HG03175 (cell line): ENCODE results near the gene MFAP1.

Experiments used
- ATAC-seq: cut with Tn5 transposase; IDR thresholded peaks from one replicate; pipeline ENCODE4 v1.9.1; 2021; ENCODE audit warnings: mild to moderate bottlenecking, moderate library complexity; ENCODE audit not compliant: unreplicated experiment

Gene MFAP1

DNA sequence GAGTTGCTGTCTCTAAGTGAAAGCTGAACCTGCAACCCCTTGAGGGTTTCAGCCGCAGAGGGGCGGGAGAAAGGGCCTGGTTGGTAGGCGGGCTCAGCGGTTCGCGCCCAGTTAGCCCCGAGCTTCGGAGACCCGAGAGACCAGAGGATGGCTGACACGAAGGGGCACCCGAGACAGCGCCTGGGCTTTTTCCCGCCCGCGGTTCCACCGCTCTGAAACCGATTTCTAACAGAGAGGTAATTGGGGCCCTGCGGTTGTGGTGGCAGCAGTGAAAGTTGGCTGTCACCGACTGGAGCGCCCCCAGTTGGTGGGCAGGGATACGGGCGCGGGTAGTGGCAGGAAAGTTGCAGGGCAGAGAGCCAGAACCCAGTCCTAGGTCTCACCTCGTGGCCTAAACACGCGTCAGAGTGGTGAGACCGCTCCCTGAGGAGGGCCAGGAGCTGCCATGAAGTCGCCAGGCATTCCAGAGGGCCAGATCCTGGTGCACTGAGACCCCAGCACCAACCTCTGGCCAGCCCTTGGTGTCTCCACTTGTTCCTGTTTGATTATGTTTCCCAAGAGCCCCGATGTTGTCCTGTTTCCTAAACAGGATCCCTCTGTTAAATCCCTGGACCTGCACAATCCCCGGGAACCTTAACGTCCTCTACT lies 47.1 kb downstream of the MFAP1 start:
- ATAC-seq, result peak; percentile 69

DNA sequence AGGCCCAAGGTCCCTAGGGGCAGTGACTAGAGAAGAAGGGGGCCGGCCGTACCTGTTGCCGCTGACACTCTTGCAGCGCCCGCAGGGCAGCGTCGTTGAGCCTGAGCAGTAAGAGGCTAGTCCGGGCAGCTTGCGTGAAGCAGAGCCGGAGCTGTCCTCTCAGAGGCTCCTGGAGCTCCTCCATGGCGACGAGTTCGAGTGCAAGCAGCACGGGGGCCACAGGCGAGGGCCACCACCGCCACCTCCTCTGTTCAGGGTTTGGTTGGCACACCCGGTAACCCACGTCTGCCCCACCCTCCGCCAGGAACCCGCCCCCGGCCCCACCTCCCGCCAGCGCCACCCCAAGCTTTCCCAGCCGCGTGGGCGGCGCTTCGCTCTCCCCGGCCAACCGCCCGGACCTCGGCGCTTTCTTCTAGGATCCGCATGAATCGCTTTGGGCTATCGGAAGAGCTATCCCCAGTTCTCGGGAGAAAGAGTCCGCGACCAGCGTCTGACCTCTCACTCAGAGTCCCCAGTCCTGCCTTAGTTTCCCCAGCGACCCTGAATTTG lies 47.7 kb downstream of the MFAP1 start, which contains the start of gene ELL3:
Gene ELL3 (minus strand): TSS at position 249 of the 549 bp plus-strand sequence. CDS start 65 bp downstream, at position 184.
- peak; percentile 40 for ATAC-seq

- peak; percentile 57 for ATAC-seq
Observed at GRCh38 chr15:43776101-43776717, 48.3 kb downstream of the MFAP1 start.

DNA sequence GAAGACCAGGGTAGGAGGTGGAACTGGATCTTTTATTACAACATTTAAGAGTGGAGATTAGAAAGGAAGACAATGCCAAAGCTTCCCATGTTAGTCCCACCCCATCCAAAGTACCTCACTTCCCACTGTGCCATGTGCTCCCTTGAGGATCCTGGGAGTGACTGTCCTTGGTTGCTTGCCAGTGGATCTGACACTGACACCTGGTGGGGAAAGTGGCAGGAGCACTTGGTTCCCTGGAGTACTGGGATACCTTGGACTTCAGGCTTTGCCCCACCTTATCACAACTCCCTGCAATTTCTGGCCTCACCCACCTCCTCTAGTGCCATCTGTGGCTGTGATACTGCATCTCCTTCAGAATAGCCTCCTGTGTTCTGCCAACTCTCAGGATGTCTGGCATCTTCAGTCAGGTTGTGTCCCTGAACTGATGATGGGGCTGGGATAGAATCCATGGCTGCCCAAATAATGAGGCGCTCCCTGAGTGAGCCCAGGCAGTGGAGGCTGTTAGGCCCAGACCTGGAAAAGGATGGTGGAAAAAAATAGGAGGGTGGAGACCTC lies 49.0 kb downstream of the MFAP1 start:
- no peak for ATAC-seq

DNA sequence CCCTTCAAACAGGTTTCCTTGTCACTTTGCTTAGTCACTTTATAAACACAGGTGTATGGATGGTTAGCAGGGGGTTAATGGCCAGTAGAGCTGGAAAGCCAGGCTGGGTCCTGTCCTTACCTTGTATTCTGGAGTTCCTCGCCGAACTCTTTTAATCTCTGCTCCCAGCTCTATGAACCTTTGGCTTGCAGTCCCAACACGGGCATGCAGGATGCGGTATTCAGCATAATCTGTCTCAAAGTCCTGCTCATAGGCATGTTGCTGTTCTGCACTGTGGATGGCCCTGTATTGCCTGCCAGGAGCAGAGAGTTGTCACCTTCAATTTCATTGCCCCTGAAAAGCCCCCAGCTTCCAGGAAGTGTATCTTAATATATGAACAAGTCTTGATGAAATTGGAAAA lies 50.4 kb downstream of the MFAP1 start:
- no peak for ATAC-seq

- ATAC-seq, result no peak
Observed at GRCh38 chr15:43772624-43773023, 51.9 kb downstream of the MFAP1 start.

DNA sequence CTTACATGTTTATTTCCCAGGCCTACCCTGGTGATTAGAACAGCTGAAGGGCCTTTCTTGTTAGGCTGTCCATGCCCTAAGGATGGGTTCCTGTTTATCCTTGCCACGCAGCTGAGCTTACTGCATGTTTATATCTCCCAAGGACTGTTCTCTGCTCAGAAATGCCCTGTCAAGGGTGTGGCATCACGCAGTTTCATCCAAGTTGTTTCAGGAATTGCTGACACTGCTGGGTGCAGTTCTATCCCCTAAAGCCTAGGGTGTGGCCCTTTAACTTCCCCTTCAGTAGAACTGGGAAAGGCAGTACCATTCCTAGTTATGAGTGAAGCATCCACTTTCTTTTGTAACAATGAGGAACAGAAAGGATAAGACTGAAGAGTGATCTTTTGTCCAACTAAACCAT lies 52.7 kb downstream of the MFAP1 start:
- no peak for ATAC-seq

DNA sequence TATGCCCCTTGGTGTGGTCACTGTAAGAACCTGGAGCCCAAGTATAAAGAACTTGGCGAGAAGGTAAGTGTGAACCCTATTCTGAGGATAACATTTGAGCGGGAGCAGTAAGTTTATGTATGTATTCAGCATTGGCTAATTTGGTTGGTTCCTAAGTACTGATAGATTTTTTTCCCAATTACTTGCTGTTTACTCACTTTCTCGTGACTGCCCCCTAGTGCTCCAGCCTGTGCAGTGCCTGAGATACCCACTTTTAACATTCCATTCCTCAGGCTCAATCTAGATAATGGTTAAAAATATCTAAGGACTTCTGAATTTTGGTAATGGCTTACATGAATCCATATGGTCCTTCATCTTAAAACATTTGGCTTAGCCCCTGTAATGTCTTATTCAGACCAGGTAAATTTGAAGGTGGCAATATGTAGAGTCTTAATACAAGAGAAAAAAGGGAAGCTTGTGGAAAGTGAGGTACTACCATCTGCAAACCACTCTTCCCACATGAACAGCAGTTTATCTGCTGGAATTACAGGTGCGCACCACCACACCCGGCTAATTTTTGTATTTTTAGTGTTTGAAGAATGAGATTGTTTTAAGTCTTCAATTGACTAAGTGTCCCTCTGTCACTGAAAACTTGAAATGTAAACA lies 54.8 kb downstream of the MFAP1 start:
- no peak for ATAC-seq

DNA sequence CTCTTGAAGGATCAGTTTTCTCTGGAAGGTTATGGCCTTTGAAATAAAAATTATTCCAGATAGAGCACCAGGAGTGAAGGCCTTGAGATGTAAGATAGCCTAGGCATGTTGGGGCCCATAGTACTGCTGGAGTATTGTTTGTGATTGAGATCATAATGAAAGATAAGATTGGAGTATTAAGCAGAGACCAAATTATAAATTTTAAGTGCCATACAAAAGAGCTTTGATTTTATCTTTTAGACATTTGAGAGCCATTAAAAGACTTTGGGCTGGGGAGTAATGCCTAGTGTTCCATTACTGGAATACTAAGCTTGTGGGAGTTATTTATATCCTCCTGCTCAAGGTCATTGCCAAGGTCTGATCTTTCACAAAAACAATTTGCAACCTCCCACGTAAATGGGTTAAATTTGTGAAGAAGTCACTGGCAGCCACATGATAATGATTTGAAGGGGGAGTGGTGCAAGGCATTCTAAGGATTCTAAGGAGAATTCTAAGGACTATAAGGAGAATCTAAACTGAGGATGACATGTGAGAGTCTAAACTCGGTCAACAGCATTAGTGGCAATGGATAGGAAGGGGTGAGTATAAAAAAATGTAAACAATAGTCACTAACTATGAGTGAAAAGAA lies 60.6 kb downstream of the MFAP1 start:
- ATAC-seq, result no peak

DNA sequence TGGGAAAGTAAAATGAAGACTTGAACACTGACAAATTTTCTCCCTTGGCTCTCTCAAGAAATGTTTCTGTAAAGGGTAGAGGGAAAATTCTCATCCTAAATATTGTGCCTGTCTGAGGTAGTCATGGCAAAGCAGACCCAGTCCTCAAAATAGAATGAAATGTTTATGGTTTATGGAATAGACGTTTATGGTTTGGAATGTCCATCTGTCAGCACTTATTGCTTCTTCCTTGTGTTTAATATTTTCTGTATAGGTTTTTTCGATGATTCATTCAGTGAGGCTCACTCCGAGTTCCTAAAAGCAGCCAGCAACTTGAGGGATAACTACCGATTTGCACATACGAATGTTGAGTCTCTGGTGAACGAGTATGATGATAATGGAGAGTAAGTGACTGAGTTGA lies 61.7 kb downstream of the MFAP1 start:
- ATAC-seq, result no peak
